ENCODE results near the gene TSEN2. TPM values are rescaled to one million over a fixed set of nuclear protein-coding genes. Genes with fewer than 3 reads are reported as not detected.

The TSEN2 gene
- total and polyA plus RNA-seq, 2 of the 13 experiments (the other 11 are each of a cell fraction or from before 2014, with no cell fraction given) = 11.0 to 17.3 TPM

DNA sequence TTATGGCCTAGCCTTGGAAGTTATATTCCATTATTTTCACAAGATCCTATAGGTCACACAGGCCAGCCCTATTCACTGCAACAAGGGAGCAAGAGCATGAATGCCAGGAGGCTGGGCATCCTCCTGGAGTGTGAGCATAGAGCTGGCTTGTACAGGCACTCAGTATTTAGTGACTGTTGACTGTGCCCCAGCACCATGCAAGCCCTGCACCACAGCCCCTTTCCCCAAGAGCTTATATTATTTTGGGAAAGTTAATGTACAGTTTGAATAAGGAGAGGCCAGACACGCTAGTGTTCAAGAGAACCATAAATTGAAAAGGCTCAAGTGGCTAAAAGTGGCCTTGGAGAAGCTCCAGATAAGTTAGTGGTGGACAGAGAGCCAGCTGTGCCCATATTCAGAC, 32.3 kb upstream of the TSEN2 start (continued):
- TF ChIP-seq, protein P1, sequence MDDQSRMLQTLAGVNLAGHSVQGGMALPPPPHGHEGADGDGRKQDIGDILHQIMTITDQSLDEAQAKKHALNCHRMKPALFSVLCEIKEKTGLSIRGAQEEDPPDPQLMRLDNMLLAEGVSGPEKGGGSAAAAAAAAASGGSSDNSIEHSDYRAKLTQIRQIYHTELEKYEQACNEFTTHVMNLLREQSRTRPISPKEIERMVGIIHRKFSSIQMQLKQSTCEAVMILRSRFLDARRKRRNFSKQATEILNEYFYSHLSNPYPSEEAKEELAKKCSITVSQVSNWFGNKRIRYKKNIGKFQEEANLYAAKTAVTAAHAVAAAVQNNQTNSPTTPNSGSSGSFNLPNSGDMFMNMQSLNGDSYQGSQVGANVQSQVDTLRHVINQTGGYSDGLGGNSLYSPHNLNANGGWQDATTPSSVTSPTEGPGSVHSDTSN (CRISPR knock-in tag; IDR thresholded peaks at IDR 0.05; ENCODE audit: borderline replicate concordance) = no peak
- TF ChIP-seq, protein P2, sequence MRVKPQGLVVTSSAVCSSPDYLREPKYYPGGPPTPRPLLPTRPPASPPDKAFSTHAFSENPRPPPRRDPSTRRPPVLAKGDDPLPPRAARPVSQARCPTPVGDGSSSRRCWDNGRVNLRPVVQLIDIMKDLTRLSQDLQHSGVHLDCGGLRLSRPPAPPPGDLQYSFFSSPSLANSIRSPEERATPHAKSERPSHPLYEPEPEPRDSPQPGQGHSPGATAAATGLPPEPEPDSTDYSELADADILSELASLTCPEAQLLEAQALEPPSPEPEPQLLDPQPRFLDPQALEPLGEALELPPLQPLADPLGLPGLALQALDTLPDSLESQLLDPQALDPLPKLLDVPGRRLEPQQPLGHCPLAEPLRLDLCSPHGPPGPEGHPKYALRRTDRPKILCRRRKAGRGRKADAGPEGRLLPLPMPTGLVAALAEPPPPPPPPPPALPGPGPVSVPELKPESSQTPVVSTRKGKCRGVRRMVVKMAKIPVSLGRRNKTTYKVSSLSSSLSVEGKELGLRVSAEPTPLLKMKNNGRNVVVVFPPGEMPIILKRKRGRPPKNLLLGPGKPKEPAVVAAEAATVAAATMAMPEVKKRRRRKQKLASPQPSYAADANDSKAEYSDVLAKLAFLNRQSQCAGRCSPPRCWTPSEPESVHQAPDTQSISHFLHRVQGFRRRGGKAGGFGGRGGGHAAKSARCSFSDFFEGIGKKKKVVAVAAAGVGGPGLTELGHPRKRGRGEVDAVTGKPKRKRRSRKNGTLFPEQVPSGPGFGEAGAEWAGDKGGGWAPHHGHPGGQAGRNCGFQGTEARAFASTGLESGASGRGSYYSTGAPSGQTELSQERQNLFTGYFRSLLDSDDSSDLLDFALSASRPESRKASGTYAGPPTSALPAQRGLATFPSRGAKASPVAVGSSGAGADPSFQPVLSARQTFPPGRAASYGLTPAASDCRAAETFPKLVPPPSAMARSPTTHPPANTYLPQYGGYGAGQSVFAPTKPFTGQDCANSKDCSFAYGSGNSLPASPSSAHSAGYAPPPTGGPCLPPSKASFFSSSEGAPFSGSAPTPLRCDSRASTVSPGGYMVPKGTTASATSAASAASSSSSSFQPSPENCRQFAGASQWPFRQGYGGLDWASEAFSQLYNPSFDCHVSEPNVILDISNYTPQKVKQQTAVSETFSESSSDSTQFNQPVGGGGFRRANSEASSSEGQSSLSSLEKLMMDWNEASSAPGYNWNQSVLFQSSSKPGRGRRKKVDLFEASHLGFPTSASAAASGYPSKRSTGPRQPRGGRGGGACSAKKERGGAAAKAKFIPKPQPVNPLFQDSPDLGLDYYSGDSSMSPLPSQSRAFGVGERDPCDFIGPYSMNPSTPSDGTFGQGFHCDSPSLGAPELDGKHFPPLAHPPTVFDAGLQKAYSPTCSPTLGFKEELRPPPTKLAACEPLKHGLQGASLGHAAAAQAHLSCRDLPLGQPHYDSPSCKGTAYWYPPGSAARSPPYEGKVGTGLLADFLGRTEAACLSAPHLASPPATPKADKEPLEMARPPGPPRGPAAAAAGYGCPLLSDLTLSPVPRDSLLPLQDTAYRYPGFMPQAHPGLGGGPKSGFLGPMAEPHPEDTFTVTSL (CRISPR knock-in tag; IDR thresholded peaks at IDR 0.05; ENCODE audit: borderline replicate concordance) = peak; percentile 3; the same call in 1 of the 2 replicates
- TF ChIP-seq SRSF1 (optimal IDR thresholded peaks at IDR 0.05; ENCODE audit: low read depth, low read length) (no peak), MEIS1 (CRISPR knock-in tag; IDR thresholded peaks at IDR 0.05; ENCODE audit: borderline replicate concordance) (no peak), AGO1 (IDR thresholded peaks at IDR 0.05; ENCODE audit: low read depth, low read length, poor library complexity, severe bottlenecking) (no peak), FOXO1 (CRISPR knock-in tag; IDR thresholded peaks at IDR 0.05) (no peak), GATAD1 (CRISPR knock-in tag; IDR thresholded peaks at IDR 0.05) (no peak), RBM39 (IDR thresholded peaks at IDR 0.05; ENCODE audit: low read depth, low read length, poor library complexity, severe bottlenecking) (no peak), ZBTB1 (CRISPR knock-in tag; IDR thresholded peaks at IDR 0.05; ENCODE audit: borderline replicate concordance) (no peak), TCF7 (IDR thresholded peaks at IDR 0.05; ENCODE audit: low read depth) (no peak), DNMT1 (CRISPR knock-in tag; IDR thresholded peaks at IDR 0.05) (no peak), ZNF292 (CRISPR knock-in tag; IDR thresholded peaks at IDR 0.05; ENCODE audit: borderline replicate concordance, low read depth) (no peak), CC2D1A (CRISPR knock-in tag; IDR thresholded peaks at IDR 0.05) (no peak), GZF1 (CRISPR knock-in tag; IDR thresholded peaks at IDR 0.05) (no peak), ZNF180 (CRISPR knock-in tag; IDR thresholded peaks at IDR 0.05; ENCODE audit: borderline replicate concordance, low read depth) (no peak), ZBTB8A (CRISPR knock-in tag; IDR thresholded peaks at IDR 0.05; ENCODE audit: borderline replicate concordance, low read depth) (peak; percentile 27; the same call in 1 of the 2 replicates), SRF (IDR thresholded peaks at IDR 0.05; ENCODE audit: low read depth, low read length) (no peak), SIX4 (CRISPR knock-in tag; IDR thresholded peaks at IDR 0.05) (no peak), HDAC2 (CRISPR knock-in tag; IDR thresholded peaks at IDR 0.05) (no peak)
- TF ChIP-seq, protein P3, sequence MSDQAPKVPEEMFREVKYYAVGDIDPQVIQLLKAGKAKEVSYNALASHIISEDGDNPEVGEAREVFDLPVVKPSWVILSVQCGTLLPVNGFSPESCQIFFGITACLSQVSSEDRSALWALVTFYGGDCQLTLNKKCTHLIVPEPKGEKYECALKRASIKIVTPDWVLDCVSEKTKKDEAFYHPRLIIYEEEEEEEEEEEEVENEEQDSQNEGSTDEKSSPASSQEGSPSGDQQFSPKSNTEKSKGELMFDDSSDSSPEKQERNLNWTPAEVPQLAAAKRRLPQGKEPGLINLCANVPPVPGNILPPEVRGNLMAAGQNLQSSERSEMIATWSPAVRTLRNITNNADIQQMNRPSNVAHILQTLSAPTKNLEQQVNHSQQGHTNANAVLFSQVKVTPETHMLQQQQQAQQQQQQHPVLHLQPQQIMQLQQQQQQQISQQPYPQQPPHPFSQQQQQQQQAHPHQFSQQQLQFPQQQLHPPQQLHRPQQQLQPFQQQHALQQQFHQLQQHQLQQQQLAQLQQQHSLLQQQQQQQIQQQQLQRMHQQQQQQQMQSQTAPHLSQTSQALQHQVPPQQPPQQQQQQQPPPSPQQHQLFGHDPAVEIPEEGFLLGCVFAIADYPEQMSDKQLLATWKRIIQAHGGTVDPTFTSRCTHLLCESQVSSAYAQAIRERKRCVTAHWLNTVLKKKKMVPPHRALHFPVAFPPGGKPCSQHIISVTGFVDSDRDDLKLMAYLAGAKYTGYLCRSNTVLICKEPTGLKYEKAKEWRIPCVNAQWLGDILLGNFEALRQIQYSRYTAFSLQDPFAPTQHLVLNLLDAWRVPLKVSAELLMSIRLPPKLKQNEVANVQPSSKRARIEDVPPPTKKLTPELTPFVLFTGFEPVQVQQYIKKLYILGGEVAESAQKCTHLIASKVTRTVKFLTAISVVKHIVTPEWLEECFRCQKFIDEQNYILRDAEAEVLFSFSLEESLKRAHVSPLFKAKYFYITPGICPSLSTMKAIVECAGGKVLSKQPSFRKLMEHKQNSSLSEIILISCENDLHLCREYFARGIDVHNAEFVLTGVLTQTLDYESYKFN (CRISPR knock-in tag; conservative IDR thresholded peaks at IDR 0.05) = no peak
